ENCODE results near the gene CYP24A1. TPM values are rescaled to one million over a fixed set of nuclear protein-coding genes. Genes with fewer than 3 reads are reported as not detected.

The CYP24A1 gene
- polyA plus RNA-seq, result under 1 TPM in 2 of 4 donors, not detected in 2; 0.03 to 0.07 TPM
- long read RNA-seq, donor 1, result 0 reads
- long read RNA-seq, donor 2, result 0 reads
- long read RNA-seq, donor 3, result 0 reads
- long read RNA-seq, donor 4, result 0 reads
- long read RNA-seq, donor 5, result 0 reads
- long read RNA-seq, donor 6, result 0 reads
- long read RNA-seq, donor 7, result 0 reads
- long read RNA-seq, donor 8, result 0 reads
- long read RNA-seq, donor 9, result 0 reads
- long read RNA-seq, donor 10, result 0 reads

GRCh38 chr20:54173653-54174456, at the start of gene CYP24A1:
TSS of gene CYP24A1 (minus strand) at chr20:54173986. CDS start at chr20:54173579, 407 bp downstream.
- no peak within 1 kb of the TSS for H3K27ac ChIP-seq (ENCODE audit: low read depth in 1 of 3, low read length in 2 of 3)
- H3K36me3 ChIP-seq (ENCODE audit: control insufficient read depth in 3 of 3, insufficient read depth in 2 of 3, low read depth in 1 of 3, low read length in 3 of 3), result no peaks in the 10 kb centered on the region
- peaks cover 19 to 61% (median 33%) of the 10 kb centered on the region in 3 donors for H3K27me3 ChIP-seq (ENCODE audit: control insufficient read depth in 3 of 3, insufficient read depth in 3 of 3, low read length in 3 of 3)
- WGBS, 3 donors, result 2 to 3% (median 3%) methylated on average over 46 to 61 of the region's 61 CpGs
- no peaks in the 10 kb centered on the region for H3K4me1 ChIP-seq (ENCODE audit: control insufficient read depth in 3 of 3, insufficient read depth in 2 of 3, low read depth in 1 of 3, low read length in 2 of 3)
- H3K9me3 ChIP-seq (ENCODE audit: control insufficient read depth in 2 of 2, insufficient read depth in 1 of 2, low read depth in 1 of 2, low read length in 1 of 2), result no peaks in the 10 kb centered on the region
- no peak within 1 kb of the TSS for H3K4me3 ChIP-seq (ENCODE audit: low read depth in 1 of 3, low read length in 3 of 3)
- FAIRE-seq, result no peak
- DNase-seq, result peak; percentile 4 to 21

GRCh38 chr20:54223285-54223684, 49.5 kb upstream of the CYP24A1 start:
- Histone ChIP-seq H3K27ac (ENCODE audit: low read depth in 1 of 3, low read length in 2 of 3) (no peak overlapping the region), H3K27me3 (ENCODE audit: control insufficient read depth in 3 of 3, insufficient read depth in 3 of 3, low read length in 3 of 3) (no peaks in the 10 kb centered on the region), H3K36me3 (ENCODE audit: control insufficient read depth in 3 of 3, insufficient read depth in 2 of 3, low read depth in 1 of 3, low read length in 3 of 3) (peaks cover 0 to 6% (median 0%) of the 10 kb centered on the region in 3 donors), H3K4me1 (ENCODE audit: control insufficient read depth in 3 of 3, insufficient read depth in 2 of 3, low read depth in 1 of 3, low read length in 2 of 3) (no peaks in the 10 kb centered on the region), H3K9me3 (ENCODE audit: control insufficient read depth in 2 of 2, insufficient read depth in 1 of 2, low read depth in 1 of 2, low read length in 1 of 2) (no peaks in the 10 kb centered on the region), H3K4me3 (ENCODE audit: low read depth in 1 of 3, low read length in 3 of 3) (no peak overlapping the region)
- FAIRE-seq (no peak), DNase-seq (no peak)
- 73 to 84% (median 76%) methylated on average over 5 of the region's 5 CpGs for WGBS, 3 donors

DNA sequence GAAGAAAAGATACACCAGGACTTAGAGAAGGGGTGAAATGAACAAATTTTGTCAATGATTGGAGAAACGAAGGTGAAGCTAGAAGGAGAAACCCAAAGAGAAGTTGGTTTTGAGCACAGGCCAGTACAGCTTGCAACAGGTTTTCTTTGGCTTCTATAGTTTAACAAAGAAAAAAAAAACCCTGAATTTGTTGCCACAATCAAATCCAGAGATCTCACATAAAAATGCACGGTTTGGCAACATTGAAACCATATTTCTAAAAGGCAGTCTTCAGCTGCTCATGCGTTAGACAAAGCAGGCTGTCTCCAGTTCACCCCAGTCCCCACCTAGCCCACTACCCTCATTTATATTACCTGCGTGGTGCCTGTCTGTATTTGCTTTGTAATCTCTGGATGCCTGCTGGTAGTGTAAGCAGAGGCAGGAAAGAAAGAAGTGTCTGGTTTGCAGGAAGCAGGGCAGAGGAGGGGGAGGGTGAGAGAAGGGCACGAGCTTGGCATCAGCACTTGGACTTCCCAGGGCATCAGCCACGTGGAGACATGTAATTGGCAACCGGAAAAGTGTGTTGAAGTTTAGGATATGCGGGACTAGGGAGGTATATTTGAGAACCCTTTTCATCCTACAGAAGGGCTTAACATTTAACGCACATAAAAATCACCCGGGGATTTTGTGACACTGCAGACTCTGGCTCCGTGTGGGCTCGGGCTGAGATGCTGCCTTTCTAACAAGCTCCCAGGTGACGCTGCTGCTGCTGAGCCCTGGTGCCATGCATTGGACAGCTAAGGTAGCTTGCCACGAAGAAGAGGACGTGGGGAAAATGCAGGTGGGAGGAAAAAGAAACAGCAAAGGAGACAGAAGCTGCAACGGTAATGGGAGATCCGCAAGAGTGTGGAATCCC, 48.5 kb upstream of the CYP24A1 start:
- H3K4me3 ChIP-seq (ENCODE audit: low read depth in 1 of 3, low read length in 3 of 3), result no peak overlapping the region
- DNase-seq (no peak), FAIRE-seq (no peak)
- no peaks in the 10 kb centered on the region for H3K4me1 ChIP-seq (ENCODE audit: control insufficient read depth in 3 of 3, insufficient read depth in 2 of 3, low read depth in 1 of 3, low read length in 2 of 3)
- H3K36me3 ChIP-seq (ENCODE audit: control insufficient read depth in 3 of 3, insufficient read depth in 2 of 3, low read depth in 1 of 3, low read length in 3 of 3), result peaks cover under 1 to 8% (median 2%) of the 10 kb centered on the region in 3 donors
- H3K27ac ChIP-seq (ENCODE audit: low read depth in 1 of 3, low read length in 2 of 3), result no peak overlapping the region
- H3K27me3 ChIP-seq (ENCODE audit: control insufficient read depth in 3 of 3, insufficient read depth in 3 of 3, low read length in 3 of 3), result no peaks in the 10 kb centered on the region
- H3K9me3 ChIP-seq (ENCODE audit: control insufficient read depth in 2 of 2, insufficient read depth in 1 of 2, low read depth in 1 of 2, low read length in 1 of 2), result no peaks in the 10 kb centered on the region
- 59 to 69% (median 65%) methylated on average over 17 of the region's 17 CpGs for WGBS, 3 donors

DNA sequence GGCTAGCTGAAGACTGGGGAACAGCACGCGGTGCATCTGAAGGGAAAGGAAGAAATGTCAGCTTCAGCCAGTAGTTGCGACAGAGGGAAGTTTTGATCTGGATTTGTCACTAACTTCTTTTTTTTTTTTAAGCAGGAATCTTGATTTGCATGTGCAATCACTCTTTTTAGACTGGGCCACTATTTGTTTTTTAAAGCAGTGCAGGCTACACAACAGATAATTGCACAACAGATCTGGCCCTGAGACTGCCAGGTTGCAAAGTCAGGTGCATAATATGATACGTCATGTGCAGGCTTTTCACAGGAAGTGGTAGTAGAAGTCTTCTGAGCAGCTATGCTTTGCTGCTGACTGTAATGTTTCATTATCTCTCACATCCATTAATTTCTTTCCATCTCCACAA, 47.6 kb upstream of the CYP24A1 start:
- 84 to 89% (median 88%) methylated on average over 4 of the region's 4 CpGs for WGBS, 3 donors
- Histone ChIP-seq H3K27me3 (ENCODE audit: control insufficient read depth in 3 of 3, insufficient read depth in 3 of 3, low read length in 3 of 3) (no peaks in the 10 kb centered on the region), H3K36me3 (ENCODE audit: control insufficient read depth in 3 of 3, insufficient read depth in 2 of 3, low read depth in 1 of 3, low read length in 3 of 3) (peaks cover 2 to 11% (median 2%) of the 10 kb centered on the region in 3 donors), H3K9me3 (ENCODE audit: control insufficient read depth in 2 of 2, insufficient read depth in 1 of 2, low read depth in 1 of 2, low read length in 1 of 2) (no peaks in the 10 kb centered on the region), H3K4me3 (ENCODE audit: low read depth in 1 of 3, low read length in 3 of 3) (no peak overlapping the region), H3K27ac (ENCODE audit: low read depth in 1 of 3, low read length in 2 of 3) (no peak overlapping the region), H3K4me1 (ENCODE audit: control insufficient read depth in 3 of 3, insufficient read depth in 2 of 3, low read depth in 1 of 3, low read length in 2 of 3) (no peaks in the 10 kb centered on the region)
- peak in 1 of 2 donors; percentile 16 for DNase-seq
- FAIRE-seq, result no peak

DNA sequence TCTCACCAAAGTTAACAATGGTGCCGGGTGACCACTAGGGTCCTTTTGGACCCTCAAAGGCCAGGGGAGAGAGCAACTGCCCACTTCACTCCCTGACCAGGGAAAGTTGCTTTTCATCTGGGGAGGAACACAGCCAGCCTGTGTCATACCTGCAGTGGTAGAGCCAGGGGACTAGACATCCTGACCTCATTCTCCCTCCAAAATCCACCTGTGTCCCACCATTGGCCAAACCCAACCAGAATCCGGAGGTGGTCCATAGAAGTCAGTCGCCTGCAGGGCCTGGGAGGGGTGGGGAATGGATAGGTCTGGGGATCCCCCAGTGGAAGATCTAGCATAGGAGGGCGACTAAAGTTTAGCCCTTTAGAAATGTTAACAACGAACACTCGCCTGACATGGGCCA, 46.9 kb upstream of the CYP24A1 start:
- WGBS, 3 donors, result 93 to 98% (median 97%) methylated on average over 6 of the region's 6 CpGs
- FAIRE-seq, result no peak
- no peak for DNase-seq
- Histone ChIP-seq H3K4me3 (ENCODE audit: low read depth in 1 of 3, low read length in 3 of 3) (no peak overlapping the region), H3K27ac (ENCODE audit: low read depth in 1 of 3, low read length in 2 of 3) (no peak overlapping the region), H3K27me3 (ENCODE audit: control insufficient read depth in 3 of 3, insufficient read depth in 3 of 3, low read length in 3 of 3) (no peaks in the 10 kb centered on the region), H3K36me3 (ENCODE audit: control insufficient read depth in 3 of 3, insufficient read depth in 2 of 3, low read depth in 1 of 3, low read length in 3 of 3) (peaks cover 2 to 11% (median 2%) of the 10 kb centered on the region in 3 donors), H3K4me1 (ENCODE audit: control insufficient read depth in 3 of 3, insufficient read depth in 2 of 3, low read depth in 1 of 3, low read length in 2 of 3) (no peaks in the 10 kb centered on the region), H3K9me3 (ENCODE audit: control insufficient read depth in 2 of 2, insufficient read depth in 1 of 2, low read depth in 1 of 2, low read length in 1 of 2) (no peaks in the 10 kb centered on the region)

- Histone ChIP-seq H3K27ac (ENCODE audit: low read depth in 1 of 3, low read length in 2 of 3) (no peak overlapping the region), H3K27me3 (ENCODE audit: control insufficient read depth in 3 of 3, insufficient read depth in 3 of 3, low read length in 3 of 3) (no peaks in the 10 kb centered on the region), H3K4me3 (ENCODE audit: low read depth in 1 of 3, low read length in 3 of 3) (no peak overlapping the region), H3K9me3 (ENCODE audit: control insufficient read depth in 2 of 2, insufficient read depth in 1 of 2, low read depth in 1 of 2, low read length in 1 of 2) (no peaks in the 10 kb centered on the region), H3K36me3 (ENCODE audit: control insufficient read depth in 3 of 3, insufficient read depth in 2 of 3, low read depth in 1 of 3, low read length in 3 of 3) (peaks cover 2 to 11% (median 2%) of the 10 kb centered on the region in 3 donors), H3K4me1 (ENCODE audit: control insufficient read depth in 3 of 3, insufficient read depth in 2 of 3, low read depth in 1 of 3, low read length in 2 of 3) (no peaks in the 10 kb centered on the region)
- DNase-seq, result peak in 1 of 2 donors; percentile 26
- WGBS, 3 donors, result 86 to 90% (median 88%) methylated on average over 6 of the region's 6 CpGs
- FAIRE-seq, result peak; percentile 10
Observed at GRCh38 chr20:54219751-54220426, 46.1 kb upstream of the CYP24A1 start.

GRCh38 chr20:54218470-54218869, 44.7 kb upstream of the CYP24A1 start:
- no peaks in the 10 kb centered on the region for H3K4me1 ChIP-seq (ENCODE audit: control insufficient read depth in 3 of 3, insufficient read depth in 2 of 3, low read depth in 1 of 3, low read length in 2 of 3)
- DNase-seq (no peak), FAIRE-seq (no peak)
- H3K27ac ChIP-seq (ENCODE audit: low read depth in 1 of 3, low read length in 2 of 3), result no peak overlapping the region
- no peak overlapping the region for H3K4me3 ChIP-seq (ENCODE audit: low read depth in 1 of 3, low read length in 3 of 3)
- peaks cover 2 to 14% (median 2%) of the 10 kb centered on the region in 3 donors for H3K36me3 ChIP-seq (ENCODE audit: control insufficient read depth in 3 of 3, insufficient read depth in 2 of 3, low read depth in 1 of 3, low read length in 3 of 3)
- H3K9me3 ChIP-seq (ENCODE audit: control insufficient read depth in 2 of 2, insufficient read depth in 1 of 2, low read depth in 1 of 2, low read length in 1 of 2), result no peaks in the 10 kb centered on the region
- H3K27me3 ChIP-seq (ENCODE audit: control insufficient read depth in 3 of 3, insufficient read depth in 3 of 3, low read length in 3 of 3), result no peaks in the 10 kb centered on the region

GRCh38 chr20:54217762-54218161, 44.0 kb upstream of the CYP24A1 start:
- Histone ChIP-seq H3K4me3 (ENCODE audit: low read depth in 1 of 3, low read length in 3 of 3) (no peak overlapping the region), H3K9me3 (ENCODE audit: control insufficient read depth in 2 of 2, insufficient read depth in 1 of 2, low read depth in 1 of 2, low read length in 1 of 2) (no peaks in the 10 kb centered on the region), H3K27me3 (ENCODE audit: control insufficient read depth in 3 of 3, insufficient read depth in 3 of 3, low read length in 3 of 3) (no peaks in the 10 kb centered on the region), H3K4me1 (ENCODE audit: control insufficient read depth in 3 of 3, insufficient read depth in 2 of 3, low read depth in 1 of 3, low read length in 2 of 3) (no peaks in the 10 kb centered on the region), H3K36me3 (ENCODE audit: control insufficient read depth in 3 of 3, insufficient read depth in 2 of 3, low read depth in 1 of 3, low read length in 3 of 3) (peaks cover 2 to 14% (median 2%) of the 10 kb centered on the region in 3 donors), H3K27ac (ENCODE audit: low read depth in 1 of 3, low read length in 2 of 3) (no peak overlapping the region)
- DNase-seq, result no peak
- FAIRE-seq, result no peak
- 88 to 91% (median 89%) methylated on average over 7 of the region's 7 CpGs for WGBS, 3 donors
